Endothelial cell (in vitro differentiated cells): Measurements from ENCODE around the gene TMEM135. TPM values are rescaled to one million over a fixed set of nuclear protein-coding genes. Genes with fewer than 3 reads are reported as not detected.
"Not testable (repeated sequence)": the region's sequence is repeated elsewhere in the genome, so short reads cannot be mapped to it uniquely, and the experiment has no call there.

Source experiments
- DNase-seq: peaks from one replicate; pipeline ENCODE4 v3.0.0; 2021; ENCODE audit warnings: low spot score
- H3K27ac Mint-ChIP-seq: one replicate; pipeline ENCODE4 v1.8.0; 2021; ENCODE audit warnings: mixed read lengths, inconsistent platforms; ENCODE audit not compliant: unreplicated experiment
- H3K27me3 Mint-ChIP-seq: one replicate; pipeline ENCODE4 v1.8.0; 2021; ENCODE audit warnings: mild to moderate bottlenecking, moderate library complexity, mixed read lengths, inconsistent platforms; ENCODE audit not compliant: unreplicated experiment
- H3K36me3 Mint-ChIP-seq: one replicate; pipeline ENCODE4 v1.8.0; 2021; ENCODE audit warnings: mild to moderate bottlenecking, low read depth, mixed read lengths, inconsistent platforms; ENCODE audit not compliant: unreplicated experiment
- H3K4me1 Mint-ChIP-seq: one replicate; pipeline ENCODE4 v1.8.0; 2021; ENCODE audit warnings: mild to moderate bottlenecking, mixed read lengths, inconsistent platforms; ENCODE audit not compliant: unreplicated experiment
- H3K4me3 Mint-ChIP-seq: one replicate; pipeline ENCODE4 v1.8.0; 2021; ENCODE audit warnings: mild to moderate bottlenecking, mixed read lengths, inconsistent platforms; ENCODE audit not compliant: unreplicated experiment
- H3K9me3 Mint-ChIP-seq: one replicate; pipeline ENCODE4 v1.8.0; 2021; ENCODE audit warnings: mixed read lengths, inconsistent platforms; ENCODE audit not compliant: unreplicated experiment
- CTCF ChIP-seq: fragments of 200-600 bp; sonication (generic); IDR thresholded peaks from one replicate; pipeline ENCODE4 v1.5.0; 2021; ENCODE audit warnings: antibody characterized with exemption; ENCODE audit not compliant: unreplicated experiment
- total RNA-seq: library from RNA; stranded (reverse); fragmentation: NEBNext Ultra II Directional; extraction: Animal tissue kit (Norgen Biotek cat#: 25700); gene quantifications from one replicate; pipeline ENCODE4 v1.2.1, GENCODE V29; 2021; ENCODE audit not compliant: unreplicated experiment

Gene TMEM135
- total RNA-seq, 1 donor from 2014 or later = 49.7 TPM

GRCh38 chr11:87187930-87188329 lies 150.2 kb downstream of the TMEM135 start:
- H3K27me3 Mint-ChIP-seq = no peaks in the 10 kb centered on the region
- no peaks in the 10 kb centered on the region for H3K9me3 Mint-ChIP-seq
- H3K36me3 Mint-ChIP-seq = no peaks in the 10 kb centered on the region
- DNase-seq = no peak
- no peak overlapping the region for H3K27ac Mint-ChIP-seq
- TF ChIP-seq CTCF = no peak
- H3K4me3 Mint-ChIP-seq = no peak overlapping the region
- H3K4me1 Mint-ChIP-seq = no peaks in the 10 kb centered on the region

GRCh38 chr11:87188396-87188795 lies 150.7 kb downstream of the TMEM135 start:
- H3K9me3 Mint-ChIP-seq, DNase-seq, H3K4me1 Mint-ChIP-seq, H3K27me3 Mint-ChIP-seq, H3K36me3 Mint-ChIP-seq, H3K4me3 Mint-ChIP-seq: not testable (repeated sequence)
- peak overlapping the region; percentile 74 for H3K27ac Mint-ChIP-seq

- not testable (repeated sequence) for H3K9me3 Mint-ChIP-seq, H3K36me3 Mint-ChIP-seq, H3K4me3 Mint-ChIP-seq, H3K27me3 Mint-ChIP-seq, H3K4me1 Mint-ChIP-seq, DNase-seq
- H3K27ac Mint-ChIP-seq = peak overlapping the region; percentile 74
Measured at GRCh38 chr11:87188921-87189320, 151.2 kb downstream of the TMEM135 start.

- H3K4me1 Mint-ChIP-seq = no peaks in the 10 kb centered on the region
- H3K36me3 Mint-ChIP-seq = no peaks in the 10 kb centered on the region
Measured at GRCh38 chr11:87190071-87190470, 152.3 kb downstream of the TMEM135 start.

GRCh38 chr11:87193756-87194470 lies 156.2 kb downstream of the TMEM135 start:
- H3K4me3 Mint-ChIP-seq = no peak overlapping the region
- H3K27ac Mint-ChIP-seq = no peak overlapping the region
- TF ChIP-seq CTCF = no peak
- H3K27me3 Mint-ChIP-seq = no peaks in the 10 kb centered on the region
- H3K4me1 Mint-ChIP-seq = peaks cover 7% of the 10 kb centered on the region
- H3K9me3 Mint-ChIP-seq = no peaks in the 10 kb centered on the region
- DNase-seq = no peak
- no peaks in the 10 kb centered on the region for H3K36me3 Mint-ChIP-seq

More at GRCh38 chr11:87190071-87190470, 152.3 kb downstream of the TMEM135 start:
- no peak for TF ChIP-seq CTCF
- Mint-ChIP-seq H3K9me3 (no peaks in the 10 kb centered on the region), H3K27ac (no peak overlapping the region), H3K27me3 (no peaks in the 10 kb centered on the region), H3K4me3 (no peak overlapping the region)
- no peak for DNase-seq

- DNase-seq = no peak
- peaks cover 7% of the 10 kb centered on the region for H3K4me1 Mint-ChIP-seq
- no peak overlapping the region for H3K27ac Mint-ChIP-seq
- no peaks in the 10 kb centered on the region for H3K27me3 Mint-ChIP-seq
- no peaks in the 10 kb centered on the region for H3K9me3 Mint-ChIP-seq
- no peak for TF ChIP-seq CTCF
- H3K36me3 Mint-ChIP-seq = no peaks in the 10 kb centered on the region
- no peak overlapping the region for H3K4me3 Mint-ChIP-seq
Measured at GRCh38 chr11:87194985-87195820, 157.5 kb downstream of the TMEM135 start.
